Tibial nerve (tissue), 4 donors: ENCODE data around the gene STK4. TPM values are rescaled to one million over a fixed set of nuclear protein-coding genes. Genes with fewer than 3 reads are reported as not detected.
A peak's percentile ranks its signal among the peaks of the same experiment; 100 is the strongest.

Experiments used
- DNase-seq, 2 donors: peaks; one replicate each; pipeline ENCODE4 v3.0.0-alpha.2; 2019; ENCODE audit warnings: low spot score in 2 of 2
- H3K27ac ChIP-seq, 4 donors: fragments of 200-600 bp; sonication (generic) in 3 of 4; one replicate each; pipeline ENCODE4 v1.5.1; 2017 to 2019; ENCODE audit warnings: mild to moderate bottlenecking in 1 of 4
- H3K27me3 ChIP-seq, 2 donors: fragments of 200-600 bp; sonication (generic) in 1 of 2; one replicate each; pipeline versions ENCODE4 v1.5.1 to v1.6.0; 2017 to 2019
- H3K36me3 ChIP-seq, 3 donors: fragments of 200-600 bp; sonication (generic); one replicate each; pipeline ENCODE4 v1.5.1; 2018 to 2019
- H3K4me1 ChIP-seq, 4 donors: fragments of 200-600 bp; sonication (generic) in 3 of 4; one replicate each; pipeline ENCODE4 v1.5.1; 2017 to 2019
- H3K4me3 ChIP-seq, 4 donors: fragments of 200-600 bp; sonication (generic) in 3 of 4; one replicate each; pipeline ENCODE4 v1.5.1; 2017 to 2019; ENCODE audit warnings: mild to moderate bottlenecking in 1 of 4, moderate library complexity in 1 of 4
- H3K9me3 ChIP-seq, 4 donors: fragments of 200-600 bp; sonication (generic) in 3 of 4; one replicate each; pipeline ENCODE4 v1.5.1; 2017 to 2019
- EP300 ChIP-seq, 2 donors: sonication (generic); formaldehyde crosslinking; IDR thresholded peaks; one replicate each; pipeline ENCODE4 v1.6.1; 2017; ENCODE audit warnings: antibody characterized with exemption in 2 of 2, mild to moderate bottlenecking in 1 of 2
- POLR2A ChIP-seq, 2 donors: fragments of 450-650 bp; IDR thresholded peaks; one replicate each; pipeline ENCODE4 v1.6.1; 2017; ENCODE audit warnings: antibody characterized with exemption in 2 of 2, mild to moderate bottlenecking in 2 of 2, moderate library complexity in 2 of 2
- WGBS, 2 donors: methylation state at CpG; one replicate each; pipeline ENCODE4 v1.1.5; 2018; 5-methylcytosine and 5-hydroxymethylcytosine counted together
- total RNA-seq, 4 donors: library from RNA; depleted of rRNA; stranded (reverse); fragments of >200 nt; gene quantifications; one replicate each; pipeline ENCODE4 v1.1.0, GENCODE V29; 2016
- TF ChIP-seq, protein P1 (sequence below), 5 experiments: fragments of 200-600 bp in 3 of 5; fragments of 450-650 bp in 2 of 5; sonication (generic) in 3 of 5; IDR thresholded peaks; one replicate each; pipeline ENCODE4 v1.5.1; 2016 to 2019; ENCODE audit warnings: antibody characterized with exemption in 5 of 5, mild to moderate bottlenecking in 3 of 5, moderate library complexity in 2 of 5

Gene STK4
- total RNA-seq, 4 donors from 2014 or later = 24.3 to 28.5 (median 27.1) TPM

- H3K4me3 ChIP-seq = no peak overlapping the region
- TF ChIP-seq POLR2A (IDR thresholded peaks at IDR 0.05) (no peak), EP300 (IDR thresholded peaks at IDR 0.05) (no peak)
- TF ChIP-seq, protein P1, sequence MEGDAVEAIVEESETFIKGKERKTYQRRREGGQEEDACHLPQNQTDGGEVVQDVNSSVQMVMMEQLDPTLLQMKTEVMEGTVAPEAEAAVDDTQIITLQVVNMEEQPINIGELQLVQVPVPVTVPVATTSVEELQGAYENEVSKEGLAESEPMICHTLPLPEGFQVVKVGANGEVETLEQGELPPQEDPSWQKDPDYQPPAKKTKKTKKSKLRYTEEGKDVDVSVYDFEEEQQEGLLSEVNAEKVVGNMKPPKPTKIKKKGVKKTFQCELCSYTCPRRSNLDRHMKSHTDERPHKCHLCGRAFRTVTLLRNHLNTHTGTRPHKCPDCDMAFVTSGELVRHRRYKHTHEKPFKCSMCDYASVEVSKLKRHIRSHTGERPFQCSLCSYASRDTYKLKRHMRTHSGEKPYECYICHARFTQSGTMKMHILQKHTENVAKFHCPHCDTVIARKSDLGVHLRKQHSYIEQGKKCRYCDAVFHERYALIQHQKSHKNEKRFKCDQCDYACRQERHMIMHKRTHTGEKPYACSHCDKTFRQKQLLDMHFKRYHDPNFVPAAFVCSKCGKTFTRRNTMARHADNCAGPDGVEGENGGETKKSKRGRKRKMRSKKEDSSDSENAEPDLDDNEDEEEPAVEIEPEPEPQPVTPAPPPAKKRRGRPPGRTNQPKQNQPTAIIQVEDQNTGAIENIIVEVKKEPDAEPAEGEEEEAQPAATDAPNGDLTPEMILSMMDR (IDR thresholded peaks at IDR 0.05) = no peak
- DNase-seq = no peak
- H3K27me3 ChIP-seq = no peaks in the 10 kb centered on the region
- H3K4me1 ChIP-seq = peaks cover 0 to 53% (median 11%) of the 10 kb centered on the region in 4 donors
- 50 to 54% methylated on average over 3 of the region's 3 CpGs for WGBS, 2 donors
- peaks cover 0 to 19% (median 5%) of the 10 kb centered on the region in 3 donors for H3K36me3 ChIP-seq
- H3K27ac ChIP-seq = peak overlapping the region in 3 of 4 donors; percentile 7 to 38 (median 16)
- H3K9me3 ChIP-seq = no peaks in the 10 kb centered on the region
Measured at GRCh38 chr20:44969300-44969894, 3.1 kb downstream of the STK4 start.

DNA sequence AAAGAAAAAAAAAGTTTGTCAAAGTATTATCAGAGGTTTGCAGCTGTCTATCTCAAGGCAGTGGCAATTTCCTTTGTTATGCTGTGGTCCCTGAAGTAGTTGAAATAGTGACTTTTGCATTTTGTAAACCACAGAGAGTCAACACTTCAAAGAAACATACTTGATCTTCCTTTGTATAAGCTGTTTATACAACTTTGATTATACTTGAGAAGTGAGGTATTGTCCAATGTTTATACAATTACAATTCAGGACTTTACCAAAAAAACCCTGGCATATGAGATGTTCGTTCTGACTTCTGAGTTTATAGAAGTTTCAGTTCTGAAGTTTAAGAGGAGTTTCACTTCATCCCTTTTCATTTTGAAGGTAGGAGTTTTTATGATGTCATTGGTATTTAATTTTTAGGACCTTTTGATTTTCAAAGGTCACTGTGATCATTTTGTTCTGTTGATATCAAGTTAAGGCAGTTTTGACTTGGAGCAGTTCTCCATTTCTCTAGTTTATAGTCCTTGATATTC is 4.0 kb downstream of the STK4 start:
- peaks cover 0 to 26% (median 12%) of the 10 kb centered on the region in 3 donors for H3K36me3 ChIP-seq
- H3K27me3 ChIP-seq = no peaks in the 10 kb centered on the region
- TF ChIP-seq, protein P1 (IDR thresholded peaks at IDR 0.05) = no peak
- no peak for TF ChIP-seq POLR2A (IDR thresholded peaks at IDR 0.05)
- TF ChIP-seq EP300 (IDR thresholded peaks at IDR 0.05) = no peak
- no peaks in the 10 kb centered on the region for H3K9me3 ChIP-seq
- 46 to 48% methylated on average over 1 of the region's 1 CpG for WGBS, 2 donors
- H3K4me3 ChIP-seq = no peak overlapping the region
- no peak for DNase-seq
- peak overlapping the region in 3 of 4 donors; percentile 16 to 38 (median 38) for H3K27ac ChIP-seq
- H3K4me1 ChIP-seq = peaks cover 0 to 51% (median 11%) of the 10 kb centered on the region in 4 donors

GRCh38 chr20:44973053-44973452 is 6.7 kb downstream of the STK4 start:
- DNase-seq = no peak
- TF ChIP-seq EP300 (IDR thresholded peaks at IDR 0.05) (no peak), POLR2A (IDR thresholded peaks at IDR 0.05) (no peak)
- TF ChIP-seq, protein P1 (IDR thresholded peaks at IDR 0.05) = no peak
- peaks cover 0 to 30% (median 9%) of the 10 kb centered on the region in 4 donors for H3K4me1 ChIP-seq
- peaks cover 0 to 44% (median 12%) of the 10 kb centered on the region in 3 donors for H3K36me3 ChIP-seq
- no peak overlapping the region for H3K4me3 ChIP-seq
- WGBS, 2 donors = 83 to 86% methylated on average over 2 of the region's 2 CpGs
- H3K27me3 ChIP-seq = no peaks in the 10 kb centered on the region
- H3K9me3 ChIP-seq = no peaks in the 10 kb centered on the region
- H3K27ac ChIP-seq = no peak overlapping the region

DNA sequence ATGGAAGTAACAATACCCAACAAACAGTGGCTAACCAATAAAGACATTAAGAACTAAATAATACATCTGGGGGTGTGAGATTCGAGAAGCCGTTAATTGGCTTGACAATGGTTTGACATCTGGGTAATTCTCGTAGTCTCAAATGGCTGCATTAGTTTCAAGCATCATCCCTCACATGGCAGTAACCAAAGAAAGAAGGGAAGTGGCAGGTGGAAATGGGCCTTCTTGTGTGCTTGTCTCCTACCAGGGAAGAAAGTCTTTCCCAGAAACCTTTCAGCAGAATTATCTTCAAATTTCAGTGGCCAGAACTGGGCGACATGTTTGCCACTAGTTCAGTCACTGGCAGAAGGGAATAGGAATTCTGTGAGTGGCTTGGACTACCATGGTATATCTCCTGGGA is 10.4 kb downstream of the STK4 start:
- Histone ChIP-seq H3K36me3 (peaks cover 0 to 76% (median 12%) of the 10 kb centered on the region in 3 donors), H3K27me3 (no peaks in the 10 kb centered on the region), H3K4me3 (no peak overlapping the region), H3K27ac (no peak overlapping the region), H3K9me3 (no peaks in the 10 kb centered on the region), H3K4me1 (peaks cover 0 to 13% (median 0%) of the 10 kb centered on the region in 4 donors)
- DNase-seq = no peak
- TF ChIP-seq POLR2A (IDR thresholded peaks at IDR 0.05) (no peak), EP300 (IDR thresholded peaks at IDR 0.05) (no peak)
- TF ChIP-seq, protein P1 (IDR thresholded peaks at IDR 0.05) = no peak
- 93 to 97% methylated on average over 4 of the region's 4 CpGs for WGBS, 2 donors

DNA sequence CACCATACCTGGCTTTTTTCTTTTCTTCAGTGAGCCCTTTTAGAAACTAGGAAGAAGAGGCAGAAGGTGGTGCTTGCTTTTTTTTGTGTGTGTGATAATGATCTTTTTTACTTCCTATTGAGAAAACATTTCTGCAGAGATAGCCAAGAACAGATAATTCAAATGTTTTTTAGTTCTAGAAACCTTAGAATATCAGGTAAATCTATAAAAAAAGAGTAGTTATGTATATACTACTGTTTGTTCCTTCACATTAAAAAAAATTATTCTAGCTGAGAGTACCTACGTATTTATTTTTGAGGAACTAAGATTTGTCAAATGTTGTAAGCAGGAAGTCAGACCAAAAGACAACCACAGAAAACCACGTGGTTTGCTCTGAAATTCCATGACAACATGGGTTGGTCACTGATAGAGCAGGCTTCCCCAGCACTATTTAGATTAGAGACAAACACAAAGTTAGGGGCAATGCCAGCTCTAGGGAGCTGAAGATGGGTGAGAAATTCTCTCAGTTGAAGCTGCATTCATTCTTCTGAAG is 12.8 kb downstream of the STK4 start:
- H3K27ac ChIP-seq = peak overlapping the region in 3 of 4 donors; percentile 59 to 83 (median 73)
- WGBS, 2 donors = 64 to 77% methylated on average over 2 of the region's 2 CpGs
- DNase-seq = peak in 1 of 2 donors; percentile 62
- H3K27me3 ChIP-seq = no peaks in the 10 kb centered on the region
- no peak overlapping the region for H3K4me3 ChIP-seq
- H3K4me1 ChIP-seq = peaks cover 0 to 13% (median 0%) of the 10 kb centered on the region in 4 donors
- peaks cover 0 to 78% (median 7%) of the 10 kb centered on the region in 3 donors for H3K36me3 ChIP-seq
- TF ChIP-seq POLR2A (IDR thresholded peaks at IDR 0.05) (no peak), EP300 (IDR thresholded peaks at IDR 0.05) (peak; percentile 23 to 63)
- TF ChIP-seq, protein P1 (IDR thresholded peaks at IDR 0.05) = no peak
- no peaks in the 10 kb centered on the region for H3K9me3 ChIP-seq
